Prostate gland (tissue), 2 donors: ENCODE measurements around the gene RTN4RL2.
A peak's percentile ranks its signal among the peaks of the same experiment; 100 is the strongest.

ENCODE experiments used
- POLR2A ChIP-seq: fragments of 450-650 bp; IDR thresholded peaks from one replicate; pipeline ENCODE4 v1.6.1; 2016; ENCODE audit warnings: antibody characterized with exemption, mild to moderate bottlenecking
- POLR2AphosphoS5 ChIP-seq: sonication (generic); formaldehyde crosslinking; IDR thresholded peaks from one replicate; pipeline ENCODE4 v1.6.1; 2017; ENCODE audit warnings: antibody characterized with exemption
- TF ChIP-seq, protein P1 (sequence below), 4 experiments: fragments of 200-600 bp in 2 of 4; fragments of 450-650 bp in 2 of 4; sonication (generic) in 2 of 4; IDR thresholded peaks; 1 replicate in 3 of 4; 2 replicates in 1 of 4; pipeline ENCODE4 v1.5.1; 2016 to 2019; ENCODE audit warnings: antibody characterized with exemption in 4 of 4, mild to moderate bottlenecking in 2 of 4, moderate library complexity in 2 of 4

DNA sequence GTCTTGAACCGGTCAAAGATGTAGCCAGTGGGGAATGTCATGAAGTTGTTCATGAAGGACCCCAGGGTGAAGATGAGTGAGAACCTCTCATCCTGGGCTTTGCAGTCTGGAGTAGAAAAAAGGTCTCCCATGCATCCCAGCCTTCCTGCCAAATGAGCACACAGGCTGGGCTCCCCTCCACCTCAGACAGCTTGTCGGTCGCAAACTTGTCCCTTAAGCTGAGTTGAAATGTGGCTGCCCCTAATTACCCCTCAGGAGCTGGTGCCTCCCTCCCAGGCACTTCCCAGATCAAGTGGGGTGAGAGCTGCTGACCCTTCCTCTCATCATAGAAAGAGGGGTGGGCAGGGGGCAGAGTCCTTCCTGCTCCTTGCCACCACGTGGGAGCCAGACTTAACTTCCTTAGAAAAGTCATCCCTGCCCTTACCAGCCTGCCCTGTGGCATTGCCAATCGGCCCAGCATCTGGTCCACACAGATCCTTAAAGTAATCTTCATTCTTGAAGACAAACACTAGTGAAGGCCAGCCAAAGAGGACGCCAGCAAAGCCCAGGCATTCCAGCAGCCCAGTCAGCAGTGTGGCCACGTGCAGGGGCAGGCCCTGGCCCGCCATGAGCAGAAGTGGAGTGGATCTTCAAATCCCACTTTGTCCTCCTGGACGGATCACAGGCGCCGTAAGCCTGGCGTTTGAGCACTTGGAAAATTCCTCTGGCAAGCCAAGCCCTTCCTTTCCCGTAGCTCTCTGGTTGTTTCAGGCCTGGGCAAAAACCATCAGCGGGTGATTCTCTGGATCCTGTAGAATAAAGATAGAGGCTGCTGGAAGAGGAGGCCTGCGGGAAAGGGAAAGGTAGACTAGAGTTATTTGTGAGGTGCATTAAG is 34.5 kb upstream of the RTN4RL2 start:
- TF ChIP-seq, protein P1, sequence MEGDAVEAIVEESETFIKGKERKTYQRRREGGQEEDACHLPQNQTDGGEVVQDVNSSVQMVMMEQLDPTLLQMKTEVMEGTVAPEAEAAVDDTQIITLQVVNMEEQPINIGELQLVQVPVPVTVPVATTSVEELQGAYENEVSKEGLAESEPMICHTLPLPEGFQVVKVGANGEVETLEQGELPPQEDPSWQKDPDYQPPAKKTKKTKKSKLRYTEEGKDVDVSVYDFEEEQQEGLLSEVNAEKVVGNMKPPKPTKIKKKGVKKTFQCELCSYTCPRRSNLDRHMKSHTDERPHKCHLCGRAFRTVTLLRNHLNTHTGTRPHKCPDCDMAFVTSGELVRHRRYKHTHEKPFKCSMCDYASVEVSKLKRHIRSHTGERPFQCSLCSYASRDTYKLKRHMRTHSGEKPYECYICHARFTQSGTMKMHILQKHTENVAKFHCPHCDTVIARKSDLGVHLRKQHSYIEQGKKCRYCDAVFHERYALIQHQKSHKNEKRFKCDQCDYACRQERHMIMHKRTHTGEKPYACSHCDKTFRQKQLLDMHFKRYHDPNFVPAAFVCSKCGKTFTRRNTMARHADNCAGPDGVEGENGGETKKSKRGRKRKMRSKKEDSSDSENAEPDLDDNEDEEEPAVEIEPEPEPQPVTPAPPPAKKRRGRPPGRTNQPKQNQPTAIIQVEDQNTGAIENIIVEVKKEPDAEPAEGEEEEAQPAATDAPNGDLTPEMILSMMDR (IDR thresholded peaks at IDR 0.05): no peak
- no peak for TF ChIP-seq POLR2A
- peak; percentile 69 for TF ChIP-seq POLR2AphosphoS5
